AG09309 (cell line): ENCODE data around the gene TBC1D10B.
A peak's percentile ranks its signal among the peaks of the same experiment; 100 is the strongest.

Source experiments
- DNase-seq: peaks from one replicate; pipeline ENCODE4 v3.0.0-alpha.2; 2010; ENCODE audit warnings: low read depth
- H3K4me3 ChIP-seq: 2 replicates; pipeline ENCODE4 v1.5.1; 2011; ENCODE audit warnings: mild to moderate bottlenecking, low read depth, low read length, moderate library complexity; ENCODE audit not compliant: control insufficient read depth
- TF ChIP-seq, protein P1 (sequence below): IDR thresholded peaks from 2 replicates; pipeline ENCODE4 v1.5.1; 2011; ENCODE audit warnings: mild to moderate bottlenecking, low read depth, low read length, inconsistent platforms; ENCODE audit not compliant: insufficient read depth, control insufficient read depth; ENCODE audit errors: missing control alignments

The TBC1D10B gene

GRCh38 chr16:30377050-30377811 lies 6.9 kb upstream of the TBC1D10B start:
- TF ChIP-seq, protein P1, sequence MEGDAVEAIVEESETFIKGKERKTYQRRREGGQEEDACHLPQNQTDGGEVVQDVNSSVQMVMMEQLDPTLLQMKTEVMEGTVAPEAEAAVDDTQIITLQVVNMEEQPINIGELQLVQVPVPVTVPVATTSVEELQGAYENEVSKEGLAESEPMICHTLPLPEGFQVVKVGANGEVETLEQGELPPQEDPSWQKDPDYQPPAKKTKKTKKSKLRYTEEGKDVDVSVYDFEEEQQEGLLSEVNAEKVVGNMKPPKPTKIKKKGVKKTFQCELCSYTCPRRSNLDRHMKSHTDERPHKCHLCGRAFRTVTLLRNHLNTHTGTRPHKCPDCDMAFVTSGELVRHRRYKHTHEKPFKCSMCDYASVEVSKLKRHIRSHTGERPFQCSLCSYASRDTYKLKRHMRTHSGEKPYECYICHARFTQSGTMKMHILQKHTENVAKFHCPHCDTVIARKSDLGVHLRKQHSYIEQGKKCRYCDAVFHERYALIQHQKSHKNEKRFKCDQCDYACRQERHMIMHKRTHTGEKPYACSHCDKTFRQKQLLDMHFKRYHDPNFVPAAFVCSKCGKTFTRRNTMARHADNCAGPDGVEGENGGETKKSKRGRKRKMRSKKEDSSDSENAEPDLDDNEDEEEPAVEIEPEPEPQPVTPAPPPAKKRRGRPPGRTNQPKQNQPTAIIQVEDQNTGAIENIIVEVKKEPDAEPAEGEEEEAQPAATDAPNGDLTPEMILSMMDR, result no peak
- H3K4me3 ChIP-seq, result peak overlapping the region; percentile 49
- no peak for DNase-seq

DNA sequence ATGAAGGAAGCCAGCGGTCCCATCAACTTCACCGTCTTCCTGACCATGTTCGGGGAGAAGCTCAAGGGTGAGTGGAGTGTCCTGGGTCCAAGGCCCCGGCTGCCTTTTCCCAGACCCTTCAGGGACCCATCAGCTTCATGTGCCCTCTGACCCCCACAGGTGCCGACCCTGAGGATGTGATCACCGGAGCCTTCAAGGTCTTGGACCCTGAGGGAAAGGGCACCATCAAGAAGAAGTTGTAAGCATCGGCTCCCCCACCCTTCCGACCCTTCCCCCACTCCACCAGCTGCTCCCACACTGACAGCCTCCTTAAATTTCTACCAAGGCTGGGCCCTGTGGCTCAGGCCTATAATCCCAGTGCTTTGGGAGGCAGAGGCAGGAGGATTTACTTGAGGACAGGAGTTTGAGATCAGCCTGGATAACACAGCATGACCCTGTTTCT lies 6.2 kb upstream of the TBC1D10B start:
- TF ChIP-seq, protein P1, result no peak
- no peak overlapping the region for H3K4me3 ChIP-seq
- no peak for DNase-seq

GRCh38 chr16:30375864-30376263 lies 5.6 kb upstream of the TBC1D10B start:
- DNase-seq, result no peak

DNA sequence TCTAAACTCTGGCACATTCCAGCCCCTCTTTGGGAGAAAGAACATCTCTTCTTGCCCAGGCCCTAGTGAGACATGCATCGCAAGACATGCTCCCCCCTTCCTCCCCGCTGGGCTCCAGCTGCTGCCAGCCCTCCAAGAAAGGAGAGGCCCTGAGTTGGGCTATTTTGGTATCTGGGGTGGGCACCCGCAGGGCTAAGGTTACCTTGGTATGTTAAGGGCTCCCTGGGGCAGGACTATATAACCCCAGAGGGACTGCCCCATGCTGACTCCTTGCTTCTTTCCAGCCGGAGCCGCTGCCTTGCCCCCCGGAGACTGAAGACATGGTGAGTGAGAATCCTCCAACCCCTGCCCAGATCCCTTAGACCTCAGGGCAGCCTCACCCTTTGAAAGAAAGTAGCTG lies 4.2 kb upstream of the TBC1D10B start, which contains the start of gene MYL11:
Gene MYL11, plus strand, starts transcription at position 265 of the 400 bp plus-strand sequence. Its CDS starts 56 bp downstream, at position 321.
- H3K4me3 ChIP-seq, result no peak within 1 kb of the TSS
- no peak for DNase-seq
- TF ChIP-seq, protein P1, result no peak

More at GRCh38 chr16:30375864-30376263, 5.6 kb upstream of the TBC1D10B start:
- H3K4me3 ChIP-seq, result no peak overlapping the region
- TF ChIP-seq, protein P1, result no peak

GRCh38 chr16:30372725-30373124 lies 2.4 kb upstream of the TBC1D10B start:
- TF ChIP-seq, protein P1, result no peak
- DNase-seq, result no peak
- no peak overlapping the region for H3K4me3 ChIP-seq

- TF ChIP-seq, protein P1, result no peak
- DNase-seq, result no peak
- no peak overlapping the region for H3K4me3 ChIP-seq
Observed at GRCh38 chr16:30372038-30372712, 1.9 kb upstream of the TBC1D10B start.
